Aorta (tissue), 5 donors: ENCODE results near the gene AIFM1. TPM values are rescaled to one million over a fixed set of nuclear protein-coding genes. Genes with fewer than 3 reads are reported as not detected.
A peak's percentile ranks its signal among the peaks of the same experiment; 100 is the strongest.

Experiments
- ATAC-seq: fragments of 200-7000 bp; cut with Tn5 transposase; one replicate; pipeline ENCODE4 v1.9.1; 2022; ENCODE audit warnings: moderate library complexity; ENCODE audit not compliant: low FRiP score
- DNase-seq, 2 donors: peaks; one replicate each; pipeline ENCODE4 v3.0.0-alpha.2; 2020
- H3K27ac ChIP-seq, 2 donors: one replicate each; pipeline ENCODE4 v1.5.1; 2013; ENCODE audit warnings: low read length in 2 of 2, mild to moderate bottlenecking in 2 of 2, moderate library complexity in 2 of 2, control low read depth in 1 of 2, inconsistent platforms in 1 of 2, low read depth in 1 of 2
- H3K27me3 ChIP-seq, 2 donors: one replicate each; pipeline ENCODE4 v1.6.1; 2013; ENCODE audit warnings: control low read depth in 1 of 2, low read length in 1 of 2, mild to moderate bottlenecking in 1 of 2, moderate library complexity in 1 of 2; ENCODE audit not compliant: insufficient read depth in 2 of 2, control insufficient read depth in 1 of 2
- H3K36me3 ChIP-seq, 2 donors: one replicate each; pipeline ENCODE4 v1.6.1; 2013; ENCODE audit warnings: control low read depth in 1 of 2, low read length in 1 of 2, mild to moderate bottlenecking in 1 of 2; ENCODE audit not compliant: insufficient read depth in 2 of 2, control insufficient read depth in 1 of 2
- H3K4me1 ChIP-seq, 2 donors: one replicate each; pipeline ENCODE4 v1.6.1; 2013; ENCODE audit warnings: low read length in 2 of 2, control low read depth in 1 of 2, mild to moderate bottlenecking in 1 of 2, moderate library complexity in 1 of 2; ENCODE audit not compliant: insufficient read depth in 2 of 2, control insufficient read depth in 1 of 2
- H3K4me3 ChIP-seq, 2 donors: one replicate each; pipeline ENCODE4 v1.5.1; 2013; ENCODE audit warnings: low read length in 2 of 2, control low read depth in 1 of 2, mild to moderate bottlenecking in 1 of 2
- H3K9me3 ChIP-seq: one replicate; pipeline ENCODE4 v1.6.1; 2013; ENCODE audit warnings: mild to moderate bottlenecking, low read length; ENCODE audit not compliant: control insufficient read depth
- WGBS, 2 donors: extraction: QIAGEN DNeasy Blood & Tissue Kit; methylation state at CpG; one replicate each; pipeline ENCODE4 v1.1.7; 2013; 5-methylcytosine and 5-hydroxymethylcytosine counted together
- intact Hi-C, 2 donors: fragments of 100-400 bp; cut with DNase I; formaldehyde crosslinking; loops; one replicate each; pipeline versions ENCODE4 v1.14.2 to v1.15.0; 2022
- polyA plus RNA-seq, 2 donors: library from polyadenylated mRNA; stranded (reverse); fragments of 200-250 nt; gene quantifications; one replicate each; pipeline ENCODE4 v1.2.3, GENCODE V29; 2013
- total RNA-seq, 2 donors: library from RNA; stranded (reverse); fragmentation: NEBNext Ultra II Directional; extraction: Animal tissue kit (Norgen Biotek cat#: 25700); gene quantifications; one replicate each; pipeline ENCODE4 v1.2.1, GENCODE V29; 2021
- donor health status: healthy with polysubstance abuse.
- donor health status: Bipolar disorder and iron deficiency.
- donor health status: DM: no; HTN: no; CAD: no.
- donor health status: DM: no; HTN: no; CAD: no.
- donor health status: DM: yes; HTN: yes; CAD: no.

Gene AIFM1
- total and polyA plus RNA-seq, 4 donors = 12.7 to 17.0 (median 16.2) TPM

DNA sequence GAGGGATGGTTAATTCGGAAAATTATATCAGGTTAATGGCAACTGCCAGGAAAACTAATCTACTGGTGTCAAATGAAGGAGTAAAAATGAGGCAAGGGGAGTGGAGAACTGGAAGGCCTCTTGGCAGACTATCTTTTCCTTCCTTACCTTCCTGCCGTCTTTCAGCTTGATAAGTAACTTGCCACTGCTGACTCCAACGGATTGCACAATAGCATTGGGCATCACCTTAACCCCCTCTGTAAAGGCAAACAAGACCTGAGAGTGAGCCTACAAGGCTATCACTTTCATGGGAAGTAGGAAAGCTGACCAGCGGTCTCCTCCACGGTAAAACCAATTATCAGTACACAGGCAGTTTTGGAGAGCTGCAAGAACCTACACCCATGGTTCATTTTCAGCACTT, 29.1 kb downstream of the AIFM1 start:
- Histone ChIP-seq H3K9me3 (no peaks in the 10 kb centered on the region), H3K4me1 (no peaks in the 10 kb centered on the region), H3K27ac (no peak overlapping the region), H3K4me3 (no peak overlapping the region), H3K27me3 (no peaks in the 10 kb centered on the region), H3K36me3 (peaks cover 0 to 4% of the 10 kb centered on the region in 2 donors)
- 82 to 84% methylated on average over 5 of the region's 5 CpGs for WGBS, 2 donors
- DNase-seq = no peak
- intact Hi-C loops = no loop called here
- ATAC-seq = no peak

DNA sequence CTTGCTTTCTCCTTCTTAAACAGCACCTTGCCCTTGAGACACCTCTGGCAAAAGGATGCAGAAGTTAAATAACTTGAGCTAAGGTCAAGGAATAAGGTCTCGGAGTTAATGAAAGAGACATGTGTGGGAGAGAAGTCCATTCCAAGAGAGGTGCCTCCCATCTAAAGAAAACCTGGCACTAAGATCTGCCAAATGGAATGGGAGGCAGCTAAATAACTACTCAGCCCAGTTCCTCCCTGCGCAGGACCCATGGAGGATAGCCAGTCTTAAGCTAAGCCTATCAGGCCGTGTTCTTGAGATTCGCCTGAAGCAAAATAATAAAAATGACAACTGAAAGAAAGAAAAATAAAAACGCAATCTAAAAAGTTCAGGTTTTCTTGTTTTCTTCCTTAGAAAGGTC, 34.7 kb downstream of the AIFM1 start:
- WGBS, 2 donors = 93 to 96% methylated on average over 5 of the region's 5 CpGs
- intact Hi-C loops = no loop called here
- Histone ChIP-seq H3K27me3 (no peaks in the 10 kb centered on the region), H3K4me1 (no peaks in the 10 kb centered on the region), H3K9me3 (no peaks in the 10 kb centered on the region), H3K4me3 (no peak overlapping the region), H3K36me3 (peaks cover 0 to 6% of the 10 kb centered on the region in 2 donors), H3K27ac (no peak overlapping the region)
- ATAC-seq = no peak
- DNase-seq = no peak

DNA sequence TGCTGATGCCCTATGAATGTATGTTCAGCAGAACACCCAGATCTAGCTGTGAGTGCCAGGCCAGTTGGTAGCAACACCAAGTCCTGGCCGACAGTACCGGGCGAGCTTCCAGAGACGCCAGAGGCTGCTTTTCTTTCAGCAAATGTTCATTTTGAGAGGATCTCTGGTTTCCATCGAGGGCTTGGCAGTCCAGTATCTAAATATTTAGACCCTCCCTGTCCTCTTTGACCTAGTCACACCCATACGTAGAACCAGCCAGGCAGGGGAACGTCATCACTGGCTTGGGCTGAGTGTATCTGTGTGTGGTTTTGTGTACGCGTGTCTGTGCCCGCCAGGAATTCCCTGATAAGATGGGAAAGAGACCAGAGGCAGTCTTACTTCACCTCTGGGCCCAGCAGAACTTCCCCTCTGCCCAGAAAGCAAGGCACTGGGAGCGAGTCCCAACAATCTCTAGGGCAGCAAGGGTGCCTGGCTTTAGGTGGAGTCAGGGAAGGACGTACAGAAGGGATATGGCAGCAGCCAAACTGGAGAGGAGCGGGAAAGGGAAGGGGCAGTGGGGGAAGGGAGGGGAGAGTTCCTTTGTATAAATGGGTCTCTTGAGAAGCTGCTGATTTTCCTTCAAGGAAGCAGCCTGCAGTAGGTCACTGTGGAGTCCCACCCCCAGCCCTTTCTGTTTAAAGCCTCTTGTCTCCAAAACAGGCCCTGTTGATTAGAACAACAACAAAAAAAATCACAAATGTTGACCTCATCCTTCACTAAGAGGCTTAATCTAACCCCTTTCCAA, 40.4 kb downstream of the AIFM1 start:
- ATAC-seq = peak; percentile 76
- intact Hi-C loops = loop anchor here (5.0 to 10.0 kb wide), 2 partner anchors 42 to 50 kb away; partner anchors contain the start of gene AIFM1 (in 1 of the 2)
- WGBS, 2 donors = 9 to 26% methylated on average over 13 of the region's 13 CpGs

DNA sequence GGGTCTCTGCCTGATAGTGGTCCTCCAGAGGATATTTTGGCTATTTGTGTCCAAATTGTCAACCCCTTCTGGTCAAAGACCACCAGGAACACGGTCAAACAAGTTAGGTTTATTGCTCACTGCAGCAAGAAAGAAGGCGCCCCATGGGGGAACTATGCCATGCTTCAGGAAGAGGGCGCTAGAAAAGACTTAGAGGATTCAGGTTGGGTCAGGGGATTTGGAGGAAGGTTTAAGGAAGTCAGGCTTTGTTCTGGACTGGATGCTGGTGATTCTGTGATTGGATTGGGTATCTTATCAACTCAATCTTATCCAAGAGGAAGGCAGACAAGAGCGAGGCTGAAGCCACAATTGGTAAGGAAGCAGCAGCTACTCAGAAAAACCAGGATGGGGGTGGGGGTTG, 41.1 kb downstream of the AIFM1 start:
- intact Hi-C loops = loop anchor here in 1 of 2 donors (10.0 kb wide), 1 partner anchor 50 kb away; no protein-coding TSS in a partner anchor
- DNase-seq = no peak
- Histone ChIP-seq H3K27ac (no peak overlapping the region), H3K4me1 (no peaks in the 10 kb centered on the region), H3K27me3 (no peaks in the 10 kb centered on the region), H3K9me3 (no peaks in the 10 kb centered on the region), H3K4me3 (no peak overlapping the region), H3K36me3 (peaks cover 0 to 3% of the 10 kb centered on the region in 2 donors)
- 59 to 86% methylated on average over 4 of the region's 4 CpGs for WGBS, 2 donors
- no peak for ATAC-seq

More for the DNA sequence above, 40.4 kb downstream of the AIFM1 start:
- peaks cover 0 to 6% of the 10 kb centered on the region in 2 donors for H3K36me3 ChIP-seq
- no peaks in the 10 kb centered on the region for H3K27me3 ChIP-seq
- DNase-seq = peak in 1 of 2 donors; percentile 71
- H3K9me3 ChIP-seq = no peaks in the 10 kb centered on the region
- H3K4me1 ChIP-seq = no peaks in the 10 kb centered on the region
- H3K4me3 ChIP-seq = no peak overlapping the region
- peak overlapping the region in 1 of 2 donors; percentile 65 for H3K27ac ChIP-seq

DNA sequence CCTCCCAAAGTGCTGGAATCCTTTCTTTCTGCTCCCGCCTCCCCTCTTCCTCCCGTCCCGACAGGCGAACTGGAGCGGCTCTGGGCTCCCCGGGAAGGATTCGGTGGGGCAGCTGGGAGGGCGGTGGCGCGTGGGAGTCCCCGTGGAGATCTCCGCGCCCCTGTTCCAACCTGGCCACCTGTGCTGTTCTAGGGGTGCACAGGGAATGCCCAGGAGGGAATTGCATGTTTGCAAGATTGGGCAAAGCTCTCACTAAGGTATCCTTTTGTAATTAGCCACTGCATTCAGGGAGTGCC, 44.2 kb downstream of the AIFM1 start:
- Histone ChIP-seq H3K9me3 (no peaks in the 10 kb centered on the region), H3K27me3 (no peaks in the 10 kb centered on the region), H3K27ac (no peak overlapping the region), H3K4me1 (no peaks in the 10 kb centered on the region), H3K4me3 (no peak overlapping the region), H3K36me3 (no peaks in the 10 kb centered on the region)
- WGBS, 2 donors = 72 to 79% methylated on average over 13 of the region's 13 CpGs
- no peak for DNase-seq
- intact Hi-C loops = loop anchor here in 1 of 2 donors (10.0 kb wide), 1 partner anchor 47 kb away; no protein-coding TSS in a partner anchor
- no peak for ATAC-seq

DNA sequence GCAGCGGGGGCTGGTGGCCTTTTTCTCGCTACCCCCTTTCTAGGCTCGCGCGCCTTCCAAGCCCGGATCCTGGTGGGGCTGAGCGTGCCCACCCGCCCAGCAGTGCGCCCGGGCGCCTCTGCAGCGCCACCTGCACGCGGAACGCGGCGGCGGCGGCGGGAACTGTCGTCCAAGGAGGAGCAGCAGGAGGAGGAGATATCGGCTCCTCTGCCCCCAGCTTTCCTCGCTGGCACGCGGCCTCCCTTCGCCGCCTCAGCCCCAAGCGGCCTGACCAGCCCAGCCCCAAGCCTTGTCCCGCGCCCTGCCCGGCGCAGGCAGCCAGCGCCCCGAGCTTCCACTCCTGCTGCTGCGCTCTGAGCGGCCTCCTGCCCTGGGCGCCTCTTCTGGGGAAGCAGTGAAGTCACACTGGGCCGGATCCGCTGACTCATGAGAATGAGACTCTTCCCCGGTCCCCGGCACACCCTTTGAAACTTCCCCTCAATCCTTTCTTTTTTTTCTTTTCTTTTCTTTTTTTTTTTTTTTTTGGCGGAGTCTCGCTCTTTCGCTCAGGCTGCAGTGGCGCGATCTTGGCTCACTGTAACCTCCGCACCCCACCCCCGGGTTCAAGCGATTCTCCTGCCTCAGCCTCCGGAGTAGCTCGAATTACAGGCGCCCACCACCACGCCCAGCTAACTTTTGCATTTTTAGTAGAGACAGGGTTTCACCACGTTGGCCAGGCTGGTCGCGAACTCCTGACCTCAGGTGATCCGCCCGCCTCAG, 44.7 kb downstream of the AIFM1 start:
- no peaks in the 10 kb centered on the region for H3K27me3 ChIP-seq
- WGBS, 2 donors = 4 to 36% methylated on average over 40 to 58 of the region's 58 CpGs
- no peaks in the 10 kb centered on the region for H3K36me3 ChIP-seq
- no peaks in the 10 kb centered on the region for H3K9me3 ChIP-seq
- DNase-seq = peak; percentile 89
- H3K27ac ChIP-seq = no peak overlapping the region
- intact Hi-C loops = loop anchor here in 1 of 2 donors (10.0 kb wide), 1 partner anchor 46 kb away; no protein-coding TSS in a partner anchor
- H3K4me3 ChIP-seq = peak overlapping the region in 1 of 2 donors; percentile 36
- H3K4me1 ChIP-seq = no peaks in the 10 kb centered on the region
- ATAC-seq = peak; percentile 79

DNA sequence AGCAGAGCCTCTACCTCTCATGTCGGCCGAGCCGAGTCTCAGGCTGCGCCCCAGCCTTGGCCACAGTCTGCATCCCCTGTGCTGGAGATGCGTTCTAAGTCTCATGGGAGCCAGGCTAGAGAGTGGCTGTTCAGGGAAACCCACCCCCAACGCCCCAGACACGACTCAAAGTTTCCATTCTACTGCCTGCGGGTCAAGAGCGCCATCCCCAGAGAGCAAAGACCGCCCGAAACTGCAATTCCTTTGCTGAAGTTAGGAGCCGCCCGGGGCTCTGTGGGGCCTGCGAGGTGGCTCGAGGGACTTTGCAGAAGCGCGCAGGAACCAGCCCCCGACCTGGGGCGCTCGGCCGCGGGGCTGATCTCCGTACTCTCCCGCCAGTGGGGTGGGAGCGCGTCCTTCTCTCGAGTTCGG, 45.3 kb downstream of the AIFM1 start:
- DNase-seq (no peak), ATAC-seq (peak; percentile 5)
- no peaks in the 10 kb centered on the region for H3K9me3 ChIP-seq
- WGBS, 2 donors = 17 to 36% methylated on average over 28 of the region's 28 CpGs
- H3K4me1 ChIP-seq = no peaks in the 10 kb centered on the region
- no peak overlapping the region for H3K4me3 ChIP-seq
- no peaks in the 10 kb centered on the region for H3K36me3 ChIP-seq
- H3K27me3 ChIP-seq = no peaks in the 10 kb centered on the region
- H3K27ac ChIP-seq = no peak overlapping the region
- intact Hi-C loops = loop anchor here in 1 of 2 donors (10.0 kb wide), 1 partner anchor 46 kb away; no protein-coding TSS in a partner anchor

DNA sequence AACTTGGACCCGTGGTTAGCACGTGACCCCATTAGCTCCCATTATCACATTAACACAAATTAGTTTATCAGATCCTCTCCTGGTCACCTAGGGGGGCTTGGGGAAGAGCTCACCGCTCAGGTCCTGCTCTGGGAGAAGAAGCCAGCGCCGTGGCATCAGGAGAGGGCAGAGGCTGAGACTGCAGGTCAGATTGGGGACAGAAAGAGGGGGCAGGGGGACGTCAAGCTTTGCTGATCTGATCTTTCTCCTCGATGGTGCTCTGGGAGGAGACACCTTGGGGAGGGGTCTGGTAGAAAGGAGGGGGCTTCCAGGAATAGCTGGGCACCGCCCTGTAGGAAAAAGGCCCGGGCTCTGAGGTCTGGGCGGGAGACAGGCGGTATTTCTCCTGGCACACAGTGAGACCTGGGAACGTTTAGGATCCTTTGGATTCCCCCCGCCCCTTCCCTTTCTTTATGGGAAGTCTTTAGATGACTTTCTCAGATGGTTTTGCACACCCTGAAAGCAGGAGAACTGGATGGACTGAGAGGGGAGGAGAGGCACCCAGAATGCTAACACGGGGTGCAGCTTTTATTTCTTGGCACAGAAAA, 46.2 kb downstream of the AIFM1 start:
- Histone ChIP-seq H3K9me3 (no peaks in the 10 kb centered on the region), H3K4me1 (no peaks in the 10 kb centered on the region), H3K4me3 (no peak overlapping the region), H3K27me3 (no peaks in the 10 kb centered on the region), H3K36me3 (no peaks in the 10 kb centered on the region), H3K27ac (no peak overlapping the region)
- ATAC-seq (no peak), DNase-seq (no peak)
- intact Hi-C loops = loop anchor here in 1 of 2 donors (5.0 kb wide), 1 partner anchor 53 kb away; the partner anchor contains the start of gene RAB33A
- WGBS, 2 donors = 48 to 60% methylated on average over 14 of the region's 14 CpGs
